Ishikawa (cell line): ENCODE data around the gene SLC17A5.

ENCODE experiments used
- CREB1 ChIP-seq: IDR thresholded peaks from 2 replicates; pipeline ENCODE4 v1.6.1; 2012; ENCODE audit warnings: low read depth
- EP300 ChIP-seq: IDR thresholded peaks from 2 replicates; pipeline ENCODE4 v1.6.1; 2012; ENCODE audit warnings: borderline replicate concordance
- FOXM1 ChIP-seq: IDR thresholded peaks from 2 replicates; pipeline ENCODE4 v1.6.1; 2012; ENCODE audit warnings: low read depth, borderline replicate concordance
- MAX ChIP-seq: IDR thresholded peaks from 2 replicates; pipeline ENCODE4 v1.6.1; 2012
- RAD21 ChIP-seq: IDR thresholded peaks from 2 replicates; pipeline ENCODE4 v1.6.1; 2012; ENCODE audit warnings: low read depth
- TAF1 ChIP-seq: IDR thresholded peaks from 2 replicates; pipeline ENCODE4 v1.6.1; 2012; ENCODE audit warnings: low read depth, mild to moderate bottlenecking
- TEAD4 ChIP-seq: IDR thresholded peaks from 2 replicates; pipeline ENCODE4 v1.6.1; 2012
- USF1 ChIP-seq: IDR thresholded peaks from 2 replicates; pipeline ENCODE4 v1.6.1; 2012
- TF ChIP-seq, protein P1 (sequence below): IDR thresholded peaks from 2 replicates; pipeline ENCODE4 v1.6.1; 2012; ENCODE audit warnings: low read depth, mild to moderate bottlenecking

DNA sequence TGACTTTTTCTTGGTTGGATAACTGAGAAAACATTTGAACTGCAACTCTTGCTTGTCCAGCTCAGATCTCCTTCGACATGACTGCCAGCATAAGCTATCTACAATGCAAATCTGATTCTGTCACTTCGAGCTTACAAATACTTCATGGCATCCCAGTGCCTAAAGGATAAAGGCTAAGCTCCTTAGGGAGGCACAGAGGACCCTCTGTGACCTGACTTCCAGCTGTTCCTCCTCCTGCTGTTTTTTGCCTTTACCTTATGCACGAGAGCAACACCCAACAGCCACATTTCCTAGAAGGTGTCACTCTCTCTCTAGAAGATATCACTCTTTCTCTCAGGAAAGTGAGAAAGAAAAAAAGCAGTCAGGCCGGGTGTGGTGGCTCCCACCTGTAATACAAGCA lies 23.4 kb downstream of the SLC17A5 start:
- TF ChIP-seq EP300: no peak
- TF ChIP-seq, protein P1, sequence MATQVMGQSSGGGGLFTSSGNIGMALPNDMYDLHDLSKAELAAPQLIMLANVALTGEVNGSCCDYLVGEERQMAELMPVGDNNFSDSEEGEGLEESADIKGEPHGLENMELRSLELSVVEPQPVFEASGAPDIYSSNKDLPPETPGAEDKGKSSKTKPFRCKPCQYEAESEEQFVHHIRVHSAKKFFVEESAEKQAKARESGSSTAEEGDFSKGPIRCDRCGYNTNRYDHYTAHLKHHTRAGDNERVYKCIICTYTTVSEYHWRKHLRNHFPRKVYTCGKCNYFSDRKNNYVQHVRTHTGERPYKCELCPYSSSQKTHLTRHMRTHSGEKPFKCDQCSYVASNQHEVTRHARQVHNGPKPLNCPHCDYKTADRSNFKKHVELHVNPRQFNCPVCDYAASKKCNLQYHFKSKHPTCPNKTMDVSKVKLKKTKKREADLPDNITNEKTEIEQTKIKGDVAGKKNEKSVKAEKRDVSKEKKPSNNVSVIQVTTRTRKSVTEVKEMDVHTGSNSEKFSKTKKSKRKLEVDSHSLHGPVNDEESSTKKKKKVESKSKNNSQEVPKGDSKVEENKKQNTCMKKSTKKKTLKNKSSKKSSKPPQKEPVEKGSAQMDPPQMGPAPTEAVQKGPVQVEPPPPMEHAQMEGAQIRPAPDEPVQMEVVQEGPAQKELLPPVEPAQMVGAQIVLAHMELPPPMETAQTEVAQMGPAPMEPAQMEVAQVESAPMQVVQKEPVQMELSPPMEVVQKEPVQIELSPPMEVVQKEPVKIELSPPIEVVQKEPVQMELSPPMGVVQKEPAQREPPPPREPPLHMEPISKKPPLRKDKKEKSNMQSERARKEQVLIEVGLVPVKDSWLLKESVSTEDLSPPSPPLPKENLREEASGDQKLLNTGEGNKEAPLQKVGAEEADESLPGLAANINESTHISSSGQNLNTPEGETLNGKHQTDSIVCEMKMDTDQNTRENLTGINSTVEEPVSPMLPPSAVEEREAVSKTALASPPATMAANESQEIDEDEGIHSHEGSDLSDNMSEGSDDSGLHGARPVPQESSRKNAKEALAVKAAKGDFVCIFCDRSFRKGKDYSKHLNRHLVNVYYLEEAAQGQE: no peak
- TF ChIP-seq MAX: no peak
- TF ChIP-seq CREB1: no peak
- TF ChIP-seq FOXM1: no peak
- TF ChIP-seq TEAD4: no peak
- TF ChIP-seq TAF1: no peak
- no peak for TF ChIP-seq USF1
- TF ChIP-seq RAD21: no peak
